ENCODE results near the gene TFPI2. TPM values are rescaled to one million over a fixed set of nuclear protein-coding genes. Genes with fewer than 3 reads are reported as not detected.

TFPI2 gene
- total RNA-seq, 1 experiment from 2014 or later, result 4.4 TPM

GRCh38 chr7:93894966-93895640 lies 4.5 kb upstream of the TFPI2 start:
- H3K79me1 ChIP-seq (ENCODE audit: insufficient read depth, low read depth, low read length, poor library complexity, severe bottlenecking), result no peaks in the 10 kb centered on the region
- H4K5ac ChIP-seq (ENCODE audit: insufficient read length, low read depth, low read length), result no peak overlapping the region
- peaks cover 0 to under 1% of the 10 kb centered on the region in 2 experiments; a peak in 1 of 5 replicates for H3K9me3 Mint-ChIP-seq
- H3K79me2 ChIP-seq (ENCODE audit: insufficient read depth, low read length), result no peaks in the 10 kb centered on the region
- no peak overlapping the region for H3K23ac ChIP-seq (ENCODE audit: insufficient read length, low read depth, low read length)
- H2BK20ac ChIP-seq (ENCODE audit: low read depth, low read length, poor library complexity, severe bottlenecking), result no peak overlapping the region
- H3K4me1 ChIP-seq (ENCODE audit: insufficient read depth, low read length), result no peaks in the 10 kb centered on the region
- no peak overlapping the region for H3T11ph ChIP-seq (ENCODE audit: low read length)
- no peaks in the 10 kb centered on the region; the same call in none of the 2 replicates for H3K27me3 ChIP-seq (ENCODE audit: insufficient read depth, low read length)
- H4K8ac ChIP-seq (replicated peaks; ENCODE audit: insufficient read length, low read depth, low read length), result no peak overlapping the region
- no peak overlapping the region for H4K91ac ChIP-seq (ENCODE audit: insufficient read length, low read depth, low read length)
- H3K9ac ChIP-seq (ENCODE audit: extremely low read depth, insufficient read length, low read length), result no peak overlapping the region
- no peaks in the 10 kb centered on the region for H3K9me3 ChIP-seq (ENCODE audit: control insufficient read depth, low read depth, low read length)
- H4K20me1 ChIP-seq (ENCODE audit: control insufficient read depth, insufficient read depth, insufficient read length), result no peaks in the 10 kb centered on the region
- no peak overlapping the region for H2AFZ ChIP-seq (ENCODE audit: low read length)
- no peak overlapping the region for H2BK12ac ChIP-seq (ENCODE audit: insufficient read length, low read depth, low read length)
- H2BK15ac ChIP-seq (ENCODE audit: low read depth, low read length), result no peak overlapping the region
- H3K18ac ChIP-seq (ENCODE audit: insufficient read length, low read depth, low read length), result no peak overlapping the region
- H3K14ac ChIP-seq (ENCODE audit: insufficient read depth, low read length), result no peak overlapping the region
- no peak overlapping the region for H3K4ac ChIP-seq (ENCODE audit: low read depth, low read length)
- peaks cover 2 to 3% of the 10 kb centered on the region in 2 experiments; a peak in 2 of 4 replicates for H3K4me1 Mint-ChIP-seq
- H3K27ac Mint-ChIP-seq, result peak overlapping the region in 1 of 3 experiments; percentile 5; a peak in 1 of 7 replicates
- no peak overlapping the region for H2BK120ac ChIP-seq (ENCODE audit: low read depth, low read length, poor library complexity, severe bottlenecking)
- TF ChIP-seq CTCF (conservative IDR thresholded peaks at IDR 0.05), result no peak
- WGBS (ENCODE audit: extremely low coverage, insufficient read length, low lambda C conversion rate), result no CpG with 5 or more reads among the region's 3 CpGs
- no peaks in the 10 kb centered on the region for H3K36me3 Mint-ChIP-seq (ENCODE audit: insufficient read depth in 1 of 3, low read depth in 3 of 3)
- no peak overlapping the region for H2BK5ac ChIP-seq (ENCODE audit: insufficient read length, low read length)
- H3K56ac ChIP-seq (ENCODE audit: insufficient read length, low read depth, low read length), result no peak overlapping the region
- H3K27me3 Mint-ChIP-seq (ENCODE audit: low read depth), result peaks cover 32% of the 10 kb centered on the region
- H3K4me2 ChIP-seq (ENCODE audit: insufficient read depth, insufficient read length, low read length), result no peak overlapping the region
- DNase-seq, result no peak
- H3K23me2 ChIP-seq (ENCODE audit: insufficient read length, low read depth, low read length, poor library complexity, severe bottlenecking), result peaks cover 8% of the 10 kb centered on the region
- no peak overlapping the region for H3K4me3 Mint-ChIP-seq
- H3K27ac ChIP-seq (ENCODE audit: insufficient read length, low read depth, low read length), result no peak overlapping the region
- no peak overlapping the region for H2AK5ac ChIP-seq (ENCODE audit: insufficient read length, low read length)
